ENCODE measurements around the gene ZNF672. TPM values are rescaled to one million over a fixed set of nuclear protein-coding genes. Genes with fewer than 3 reads are reported as not detected.

ZNF672 gene
- total and polyA plus RNA-seq, 2 of the 13 experiments (the other 11 are each of a cell fraction or from before 2014, with no cell fraction given): 17.2 to 22.9 TPM

DNA sequence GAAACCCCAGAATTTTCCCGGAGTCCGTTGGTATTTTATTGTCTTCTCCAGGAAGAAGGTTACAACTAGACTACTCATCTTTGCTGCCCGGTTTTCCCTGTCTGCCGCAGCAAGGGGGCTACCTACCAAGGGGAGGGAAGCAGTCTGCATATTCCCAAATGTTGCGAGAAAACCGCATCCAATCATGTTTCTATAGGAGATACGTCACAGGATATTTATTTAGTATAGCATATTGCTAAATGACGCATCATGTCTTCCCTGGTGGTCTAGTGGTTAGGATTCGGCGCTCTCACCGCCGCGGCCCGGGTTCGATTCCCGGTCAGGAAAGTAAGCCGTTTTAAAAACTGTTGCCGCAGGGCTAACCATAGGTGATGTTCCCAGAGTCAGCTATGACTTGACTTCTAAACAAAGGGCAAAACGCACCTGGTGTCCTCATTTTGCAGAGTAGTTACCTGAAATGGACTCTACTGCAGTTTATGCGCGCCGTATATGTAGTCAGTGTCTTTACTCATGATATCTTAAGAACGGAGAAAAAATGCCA is 36.0 kb downstream of the ZNF672 start (continued):
- TF ChIP-seq, protein P1, sequence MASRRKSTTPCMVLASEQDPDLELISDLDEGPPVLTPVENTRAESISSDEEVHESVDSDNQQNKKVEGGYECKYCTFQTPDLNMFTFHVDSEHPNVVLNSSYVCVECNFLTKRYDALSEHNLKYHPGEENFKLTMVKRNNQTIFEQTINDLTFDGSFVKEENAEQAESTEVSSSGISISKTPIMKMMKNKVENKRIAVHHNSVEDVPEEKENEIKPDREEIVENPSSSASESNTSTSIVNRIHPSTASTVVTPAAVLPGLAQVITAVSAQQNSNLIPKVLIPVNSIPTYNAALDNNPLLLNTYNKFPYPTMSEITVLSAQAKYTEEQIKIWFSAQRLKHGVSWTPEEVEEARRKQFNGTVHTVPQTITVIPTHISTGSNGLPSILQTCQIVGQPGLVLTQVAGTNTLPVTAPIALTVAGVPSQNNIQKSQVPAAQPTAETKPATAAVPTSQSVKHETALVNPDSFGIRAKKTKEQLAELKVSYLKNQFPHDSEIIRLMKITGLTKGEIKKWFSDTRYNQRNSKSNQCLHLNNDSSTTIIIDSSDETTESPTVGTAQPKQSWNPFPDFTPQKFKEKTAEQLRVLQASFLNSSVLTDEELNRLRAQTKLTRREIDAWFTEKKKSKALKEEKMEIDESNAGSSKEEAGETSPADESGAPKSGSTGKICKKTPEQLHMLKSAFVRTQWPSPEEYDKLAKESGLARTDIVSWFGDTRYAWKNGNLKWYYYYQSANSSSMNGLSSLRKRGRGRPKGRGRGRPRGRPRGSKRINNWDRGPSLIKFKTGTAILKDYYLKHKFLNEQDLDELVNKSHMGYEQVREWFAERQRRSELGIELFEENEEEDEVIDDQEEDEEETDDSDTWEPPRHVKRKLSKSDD (CRISPR knock-in tag; IDR thresholded peaks at IDR 0.05; ENCODE audit: low read depth): no peak
- TF ChIP-seq ZNF263 (CRISPR knock-in tag; IDR thresholded peaks at IDR 0.05) (no peak; the same call in 1 of the 2 replicates), ZNF891 (CRISPR knock-in tag; IDR thresholded peaks at IDR 0.05) (no peak), NFKBIZ (CRISPR knock-in tag; IDR thresholded peaks at IDR 0.05) (0 out of 2 replicates have a peak, but pooled peaks have one; percentile 21), ATF1 (CRISPR knock-in tag; IDR thresholded peaks at IDR 0.05) (peak; percentile 88), RCOR2 (CRISPR knock-in tag; IDR thresholded peaks at IDR 0.05) (no peak), MLLT10 (CRISPR knock-in tag; IDR thresholded peaks at IDR 0.05) (no peak), FOXC1 (CRISPR knock-in tag; IDR thresholded peaks at IDR 0.05; ENCODE audit: borderline replicate concordance) (no peak), ZNF547 (CRISPR knock-in tag; IDR thresholded peaks at IDR 0.05) (no peak), ZNF780A (CRISPR knock-in tag; IDR thresholded peaks at IDR 0.05) (no peak), FOXJ3 (CRISPR knock-in tag; IDR thresholded peaks at IDR 0.05; ENCODE audit: borderline replicate concordance) (peak; percentile 67; the same call in 1 of the 2 replicates), MATR3 (CRISPR knock-in tag; IDR thresholded peaks at IDR 0.05) (no peak), KDM5A (IDR thresholded peaks at IDR 0.05; ENCODE audit: borderline replicate concordance, low read length) (no peak; the same call in 1 of the 2 replicates), DMAP1 (CRISPR knock-in tag; IDR thresholded peaks at IDR 0.05) (no peak), HMG20A (CRISPR knock-in tag; IDR thresholded peaks at IDR 0.05; ENCODE audit: borderline replicate concordance) (no peak), ZMYM4 (CRISPR knock-in tag; IDR thresholded peaks at IDR 0.05) (peak; percentile 27), ZNF251 (CRISPR knock-in tag; IDR thresholded peaks at IDR 0.05) (no peak), FLYWCH1 (CRISPR knock-in tag; IDR thresholded peaks at IDR 0.05) (no peak), HNRNPL (IDR thresholded peaks at IDR 0.05; ENCODE audit: low read depth, low read length) (no peak), CBFB (CRISPR knock-in tag; IDR thresholded peaks at IDR 0.05) (peak; percentile 29; the same call in 1 of the 2 replicates)
- TF ChIP-seq, protein P2, sequence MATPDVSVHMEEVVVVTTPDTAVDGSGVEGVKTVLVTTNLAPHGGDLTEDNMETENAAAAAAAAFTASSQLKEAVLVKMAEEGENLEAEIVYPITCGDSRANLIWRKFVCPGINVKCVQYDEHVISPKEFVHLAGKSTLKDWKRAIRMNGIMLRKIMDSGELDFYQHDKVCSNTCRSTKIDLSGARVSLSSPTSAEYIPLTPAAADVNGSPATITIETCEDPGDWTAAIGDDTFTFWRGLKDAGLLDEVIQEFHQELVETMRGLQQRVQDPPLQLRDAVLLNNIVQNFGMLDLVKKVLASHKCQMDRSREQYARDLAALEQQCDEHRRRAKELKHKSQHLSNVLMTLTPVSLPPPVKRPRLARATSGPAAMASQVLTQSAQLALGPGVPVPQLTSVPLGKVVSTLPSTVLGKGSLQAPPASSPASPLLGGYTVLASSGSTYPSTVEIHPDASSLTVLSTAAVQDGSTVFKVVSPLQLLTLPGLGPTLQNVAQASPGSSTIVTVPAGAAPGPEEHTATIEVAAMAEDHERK (CRISPR knock-in tag; IDR thresholded peaks at IDR 0.05; ENCODE audit: low read depth): no peak; the same call in 1 of the 2 replicates
- TF ChIP-seq, protein P3, sequence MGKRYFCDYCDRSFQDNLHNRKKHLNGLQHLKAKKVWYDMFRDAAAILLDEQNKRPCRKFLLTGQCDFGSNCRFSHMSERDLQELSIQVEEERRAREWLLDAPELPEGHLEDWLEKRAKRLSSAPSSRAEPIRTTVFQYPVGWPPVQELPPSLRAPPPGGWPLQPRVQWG (CRISPR knock-in tag; IDR thresholded peaks at IDR 0.05; ENCODE audit: borderline replicate concordance, low read depth): no peak
- TF ChIP-seq, protein P4, sequence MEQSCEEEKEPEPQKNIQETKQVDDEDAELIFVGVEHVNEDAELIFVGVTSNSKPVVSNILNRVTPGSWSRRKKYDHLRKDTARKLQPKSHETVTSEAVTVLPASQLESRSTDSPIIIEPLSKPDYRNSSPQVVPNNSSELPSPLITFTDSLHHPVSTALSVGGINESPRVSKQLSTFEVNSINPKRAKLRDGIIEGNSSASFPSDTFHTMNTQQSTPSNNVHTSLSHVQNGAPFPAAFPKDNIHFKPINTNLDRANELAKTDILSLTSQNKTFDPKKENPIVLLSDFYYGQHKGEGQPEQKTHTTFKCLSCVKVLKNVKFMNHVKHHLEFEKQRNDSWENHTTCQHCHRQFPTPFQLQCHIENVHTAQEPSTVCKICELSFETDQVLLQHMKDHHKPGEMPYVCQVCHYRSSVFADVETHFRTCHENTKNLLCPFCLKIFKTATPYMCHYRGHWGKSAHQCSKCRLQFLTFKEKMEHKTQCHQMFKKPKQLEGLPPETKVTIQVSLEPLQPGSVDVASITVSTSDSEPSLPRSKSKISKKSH (CRISPR knock-in tag; IDR thresholded peaks at IDR 0.05; ENCODE audit: borderline replicate concordance): no peak
- TF ChIP-seq, protein P5, sequence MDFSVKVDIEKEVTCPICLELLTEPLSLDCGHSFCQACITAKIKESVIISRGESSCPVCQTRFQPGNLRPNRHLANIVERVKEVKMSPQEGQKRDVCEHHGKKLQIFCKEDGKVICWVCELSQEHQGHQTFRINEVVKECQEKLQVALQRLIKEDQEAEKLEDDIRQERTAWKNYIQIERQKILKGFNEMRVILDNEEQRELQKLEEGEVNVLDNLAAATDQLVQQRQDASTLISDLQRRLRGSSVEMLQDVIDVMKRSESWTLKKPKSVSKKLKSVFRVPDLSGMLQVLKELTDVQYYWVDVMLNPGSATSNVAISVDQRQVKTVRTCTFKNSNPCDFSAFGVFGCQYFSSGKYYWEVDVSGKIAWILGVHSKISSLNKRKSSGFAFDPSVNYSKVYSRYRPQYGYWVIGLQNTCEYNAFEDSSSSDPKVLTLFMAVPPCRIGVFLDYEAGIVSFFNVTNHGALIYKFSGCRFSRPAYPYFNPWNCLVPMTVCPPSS (IDR thresholded peaks at IDR 0.05): no peak

Data from HepG2 (cell line).